ENCODE results near the gene NUDT22. TPM values are rescaled to one million over a fixed set of nuclear protein-coding genes. Genes with fewer than 3 reads are reported as not detected.

The NUDT22 gene
- total RNA-seq, 1 experiment from 2014 or later: 31.9 TPM

GRCh38 chr11:64269540-64270220 is 43.6 kb downstream of the NUDT22 start:
- peak; percentile 99 for DNase-seq
- no TSS peak for BruUV-seq (replicated peaks)
- Mint-ChIP-seq H3K4me1 (ENCODE audit: low read depth, unreplicated experiment) (peaks cover 17% of the 10 kb centered on the region), H3K27me3 (ENCODE audit: insufficient read depth, unreplicated experiment) (no peaks in the 10 kb centered on the region), H3K36me3 (ENCODE audit: insufficient read depth, unreplicated experiment) (peaks cover 73% of the 10 kb centered on the region), H3K9me3 (ENCODE audit: unreplicated experiment) (no peaks in the 10 kb centered on the region), H3K4me3 (ENCODE audit: unreplicated experiment) (peak overlapping the region; percentile 89), H3K27ac (ENCODE audit: unreplicated experiment) (peak overlapping the region; percentile 95)
- no peaks in the 10 kb centered on the region for H3K27me3 ChIP-seq (replicated peaks; ENCODE audit: control insufficient read depth, insufficient read depth, low read length)
- ChIA-PET POLR2A (interaction anchor here (0.6 to 3.5 kb wide), 8 partner anchors 15 to 99 kb away, joined by 4 to 22 read pairs (median 8); partner anchors contain the start of genes BAD, ESRRA, FKBP2 and PPP1R14B), CTCF (interaction anchor here (0.7 to 3.8 kb wide), 9 partner anchors 9 to 85 kb away, joined by 3 to 34 read pairs (median 12); partner anchors contain the start of genes BAD, CATSPERZ, GPR137 and PLCB3)
- no peak for TF ChIP-seq CTCF (IDR thresholded peaks at IDR 0.05; ENCODE audit: insufficient read depth in 1 of 2, low read depth in 1 of 2, low read length in 1 of 2, severe bottlenecking in 1 of 2, unreplicated experiment in 1 of 2)
- intact Hi-C loops (cut with micrococcal nuclease; ENCODE audit: unreplicated experiment): loop anchor here (1.0 to 5.0 kb wide), 5 partner anchors 15 to 88 kb away; partner anchors contain the start of genes BAD, ESRRA, PLCB3 and RPS6KA4
- peak overlapping the region; percentile 85 for H3K4me3 ChIP-seq (ENCODE audit: low read depth, low read length)
- H3K9me3 ChIP-seq: no peaks in the 10 kb centered on the region
- H3K4me1 ChIP-seq: peaks cover 21% of the 10 kb centered on the region
- H3K36me3 ChIP-seq (ENCODE audit: control insufficient read depth, insufficient read depth, low read length): peaks cover 2% of the 10 kb centered on the region

- Mint-ChIP-seq H3K27me3 (ENCODE audit: insufficient read depth, unreplicated experiment) (no peaks in the 10 kb centered on the region), H3K27ac (ENCODE audit: unreplicated experiment) (no peak overlapping the region), H3K4me3 (ENCODE audit: unreplicated experiment) (no peak overlapping the region), H3K4me1 (ENCODE audit: low read depth, unreplicated experiment) (no peaks in the 10 kb centered on the region), H3K36me3 (ENCODE audit: insufficient read depth, unreplicated experiment) (peaks cover 39% of the 10 kb centered on the region), H3K9me3 (ENCODE audit: unreplicated experiment) (no peaks in the 10 kb centered on the region)
- Histone ChIP-seq H3K36me3 (ENCODE audit: control insufficient read depth, insufficient read depth, low read length) (peaks cover 2% of the 10 kb centered on the region), H3K27me3 (replicated peaks; ENCODE audit: control insufficient read depth, insufficient read depth, low read length) (no peaks in the 10 kb centered on the region), H3K9me3 (no peaks in the 10 kb centered on the region), H3K4me1 (peaks cover 6% of the 10 kb centered on the region), H3K4me3 (ENCODE audit: low read depth, low read length) (no peak overlapping the region)
- TF ChIP-seq CTCF (IDR thresholded peaks at IDR 0.05; ENCODE audit: insufficient read depth in 1 of 2, low read depth in 1 of 2, low read length in 1 of 2, severe bottlenecking in 1 of 2, unreplicated experiment in 1 of 2): no peak
- ChIA-PET POLR2A (no interaction called here), CTCF (interaction anchor here (0.6 to 1.8 kb wide), 3 partner anchors 26 to 33 kb away, joined by 4 to 5 read pairs (median 5); partner anchors contain the start of gene ESRRA)
- no peak for DNase-seq
- no TSS peak for BruUV-seq (replicated peaks)
- intact Hi-C loops (cut with micrococcal nuclease; ENCODE audit: unreplicated experiment): no loop called here
Measured at GRCh38 chr11:64275031-64275800, 49.1 kb downstream of the NUDT22 start.

GRCh38 chr11:64275841-64276240 is 49.8 kb downstream of the NUDT22 start:
- no peak for DNase-seq
- H3K27ac Mint-ChIP-seq (ENCODE audit: unreplicated experiment): no peak overlapping the region
- no peak overlapping the region for H3K4me3 ChIP-seq (ENCODE audit: low read depth, low read length)
- no peaks in the 10 kb centered on the region for H3K27me3 ChIP-seq (replicated peaks; ENCODE audit: control insufficient read depth, insufficient read depth, low read length)
- BruUV-seq (replicated peaks): no TSS peak
- intact Hi-C loops (cut with micrococcal nuclease; ENCODE audit: unreplicated experiment): no loop called here
- POLR2A ChIA-PET: no interaction called here
- no peak overlapping the region for H3K4me3 Mint-ChIP-seq (ENCODE audit: unreplicated experiment)
- peaks cover 33% of the 10 kb centered on the region for H3K36me3 Mint-ChIP-seq (ENCODE audit: insufficient read depth, unreplicated experiment)
- no peaks in the 10 kb centered on the region for H3K9me3 ChIP-seq
- TF ChIP-seq CTCF (IDR thresholded peaks at IDR 0.05; ENCODE audit: insufficient read depth in 1 of 2, low read depth in 1 of 2, low read length in 1 of 2, severe bottlenecking in 1 of 2, unreplicated experiment in 1 of 2): no peak
- H3K27me3 Mint-ChIP-seq (ENCODE audit: insufficient read depth, unreplicated experiment): no peaks in the 10 kb centered on the region
- H3K36me3 ChIP-seq (ENCODE audit: control insufficient read depth, insufficient read depth, low read length): peaks cover 2% of the 10 kb centered on the region
- no peaks in the 10 kb centered on the region for H3K4me1 Mint-ChIP-seq (ENCODE audit: low read depth, unreplicated experiment)
- CTCF ChIA-PET: interaction anchor here (1.8 kb wide), 1 partner anchor 25 kb away, joined by 5 read pairs; no protein-coding TSS in a partner anchor
- no peaks in the 10 kb centered on the region for H3K9me3 Mint-ChIP-seq (ENCODE audit: unreplicated experiment)
- peaks cover 6% of the 10 kb centered on the region for H3K4me1 ChIP-seq

Measured in Caco-2 (cell line).